Measurements from ENCODE around the gene CLCN2. TPM values are rescaled to one million over a fixed set of nuclear protein-coding genes. Genes with fewer than 3 reads are reported as not detected.

The CLCN2 gene
- total RNA-seq, 1 experiment from 2014 or later: 22.6 TPM

GRCh38 chr3:184344579-184345316 lies 16.7 kb downstream of the CLCN2 start:
- H3K9me3 Mint-ChIP-seq: no peaks in the 10 kb centered on the region
- DNase-seq (ENCODE audit: low spot score): no peak
- H3K36me3 Mint-ChIP-seq: peaks cover 15% of the 10 kb centered on the region; the same call in 1 of the 2 replicates
- no peaks in the 10 kb centered on the region for H3K27me3 Mint-ChIP-seq (ENCODE audit: low read depth)
- ChIA-PET CTCF (interaction anchor here (0.6 to 2.9 kb wide), 21 partner anchors 7 to 433 kb away, joined by 3 to 20 read pairs (median 4); partner anchors contain the start of genes EEF1AKMT4, EPHB3 and FAM131A), POLR2A (interaction anchor here (0.5 to 1.1 kb wide), 4 partner anchors 8 to 73 kb away, joined by 3 to 4 read pairs (median 3); partner anchors contain the start of genes CLCN2, FAM131A and POLR2H)
- peaks cover 18% of the 10 kb centered on the region for H3K4me1 Mint-ChIP-seq
- TF ChIP-seq GTF2I (CRISPR knock-in tag; conservative IDR thresholded peaks at IDR 0.05) (no peak), RORB (CRISPR knock-in tag; IDR thresholded peaks at IDR 0.05) (no peak)
- no peak overlapping the region for H3K27ac Mint-ChIP-seq
- H3K4me3 Mint-ChIP-seq: no peak overlapping the region
- no peak for ATAC-seq

GRCh38 chr3:184343200-184343876 lies 18.1 kb downstream of the CLCN2 start:
- peaks cover 15% of the 10 kb centered on the region; the same call in 1 of the 2 replicates for H3K36me3 Mint-ChIP-seq
- no peak overlapping the region for H3K4me3 Mint-ChIP-seq
- ATAC-seq (no peak), DNase-seq (ENCODE audit: low spot score) (no peak)
- H3K4me1 Mint-ChIP-seq: peaks cover 26% of the 10 kb centered on the region
- H3K27ac Mint-ChIP-seq: no peak overlapping the region
- no peak for TF ChIP-seq SP1 (CRISPR knock-in tag; conservative IDR thresholded peaks at IDR 0.05)
- no peak for TF ChIP-seq ZNF671 (CRISPR knock-in tag; IDR thresholded peaks at IDR 0.05)
- no peak for TF ChIP-seq ZBTB43 (CRISPR knock-in tag; IDR thresholded peaks at IDR 0.05)
- TF ChIP-seq ZNF281 (CRISPR knock-in tag; IDR thresholded peaks at IDR 0.05): no peak
- no peaks in the 10 kb centered on the region for H3K9me3 Mint-ChIP-seq
- POLR2A ChIA-PET: no interaction called here
- CTCF ChIA-PET: no interaction called here
- H3K27me3 Mint-ChIP-seq (ENCODE audit: low read depth): no peaks in the 10 kb centered on the region

GRCh38 chr3:184341925-184342324 lies 19.5 kb downstream of the CLCN2 start:
- peaks cover 15% of the 10 kb centered on the region; the same call in 1 of the 2 replicates for H3K36me3 Mint-ChIP-seq
- DNase-seq (ENCODE audit: low spot score) (no peak), ATAC-seq (no peak)
- H3K27ac Mint-ChIP-seq: no peak overlapping the region
- H3K27me3 Mint-ChIP-seq (ENCODE audit: low read depth): no peaks in the 10 kb centered on the region
- H3K4me1 Mint-ChIP-seq: peaks cover 40% of the 10 kb centered on the region
- ChIA-PET POLR2A (no interaction called here), CTCF (interaction anchor here (0.7 kb wide), 1 partner anchor 436 kb away, joined by 3 read pairs; no protein-coding TSS in a partner anchor)
- H3K4me3 Mint-ChIP-seq: no peak overlapping the region
- no peaks in the 10 kb centered on the region for H3K9me3 Mint-ChIP-seq
- TF ChIP-seq ZMAT4 (CRISPR knock-in tag; IDR thresholded peaks at IDR 0.05) (no peak), IRF1 (CRISPR knock-in tag; IDR thresholded peaks at IDR 0.05) (no peak), CBFB (CRISPR knock-in tag; IDR thresholded peaks at IDR 0.05; ENCODE audit: low read depth) (no peak), FOXJ3 (CRISPR knock-in tag; IDR thresholded peaks at IDR 0.05; ENCODE audit: borderline replicate concordance) (no peak), FOXP1 (CRISPR knock-in tag; IDR thresholded peaks at IDR 0.05; ENCODE audit: borderline replicate concordance) (no peak), ZBTB21 (CRISPR knock-in tag; IDR thresholded peaks at IDR 0.05; ENCODE audit: borderline replicate concordance) (no peak), ZNF263 (CRISPR knock-in tag; IDR thresholded peaks at IDR 0.05; ENCODE audit: low read depth) (no peak), TP53 (CRISPR knock-in tag; IDR thresholded peaks at IDR 0.05) (no peak), PRDM15 (CRISPR knock-in tag; IDR thresholded peaks at IDR 0.05) (no peak), ZNF317 (CRISPR knock-in tag; IDR thresholded peaks at IDR 0.05; ENCODE audit: borderline replicate concordance, low read depth) (no peak), ZNF416 (CRISPR knock-in tag; IDR thresholded peaks at IDR 0.05) (no peak), EMX1 (CRISPR knock-in tag; IDR thresholded peaks at IDR 0.05) (no peak), ZNF425 (CRISPR knock-in tag; conservative IDR thresholded peaks at IDR 0.05) (no peak)
